Mesangial cell (primary cell): ENCODE measurements around the gene SCN2B. TPM values are rescaled to one million over a fixed set of nuclear protein-coding genes. Genes with fewer than 3 reads are reported as not detected.

ENCODE experiments used
- total RNA-seq: library from RNA; depleted of rRNA; stranded (reverse); fragments of >200 nt; gene quantifications from 2 replicates; pipeline ENCODE4 v1.2.3, GENCODE V29; 2015

SCN2B gene, protein sequence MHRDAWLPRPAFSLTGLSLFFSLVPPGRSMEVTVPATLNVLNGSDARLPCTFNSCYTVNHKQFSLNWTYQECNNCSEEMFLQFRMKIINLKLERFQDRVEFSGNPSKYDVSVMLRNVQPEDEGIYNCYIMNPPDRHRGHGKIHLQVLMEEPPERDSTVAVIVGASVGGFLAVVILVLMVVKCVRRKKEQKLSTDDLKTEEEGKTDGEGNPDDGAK
- total RNA-seq: 0.13 TPM in 1 of 2 replicates, not detected in the other

DNA sequence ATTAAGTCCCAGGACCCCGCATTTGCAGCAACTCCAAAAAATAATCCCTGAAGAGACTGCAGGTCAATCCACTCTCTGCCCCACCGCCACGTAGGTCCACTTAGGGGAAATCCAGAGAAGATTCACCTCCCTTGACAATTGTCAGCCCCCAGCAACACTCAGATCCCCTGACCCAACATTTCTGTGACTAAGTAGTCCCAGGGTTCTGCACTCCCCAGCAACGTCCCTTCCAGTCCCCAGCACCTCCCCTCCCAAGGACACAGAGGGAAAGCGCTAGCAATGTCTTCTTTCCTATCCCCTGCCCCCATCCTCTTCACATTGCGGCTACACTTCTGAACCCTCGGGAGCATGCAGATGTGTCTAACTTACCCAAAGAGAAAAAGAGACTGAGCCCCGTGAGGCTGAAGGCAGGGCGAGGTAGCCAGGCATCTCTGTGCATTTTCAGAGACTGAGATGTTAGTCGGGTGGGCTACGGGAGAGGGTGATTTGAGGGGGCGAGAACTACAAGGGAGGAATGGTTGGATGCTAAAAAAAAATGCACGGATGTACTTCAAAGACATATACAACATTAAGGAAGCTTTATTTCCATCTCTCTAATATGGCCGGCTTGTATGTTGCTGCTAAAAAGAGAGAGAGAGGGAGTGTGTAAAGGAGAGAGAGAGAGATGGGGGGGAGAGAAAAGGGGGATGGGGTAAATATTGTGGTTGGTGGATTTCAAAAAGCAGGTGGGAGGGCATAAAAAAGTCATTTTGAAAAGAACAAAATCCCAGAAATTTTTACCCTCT, at the start of gene SCN2B:
Gene SCN2B, minus strand, starts transcription at position 647 of the 785 bp plus-strand sequence. Its CDS starts 208 bp downstream, at position 439.

DNA sequence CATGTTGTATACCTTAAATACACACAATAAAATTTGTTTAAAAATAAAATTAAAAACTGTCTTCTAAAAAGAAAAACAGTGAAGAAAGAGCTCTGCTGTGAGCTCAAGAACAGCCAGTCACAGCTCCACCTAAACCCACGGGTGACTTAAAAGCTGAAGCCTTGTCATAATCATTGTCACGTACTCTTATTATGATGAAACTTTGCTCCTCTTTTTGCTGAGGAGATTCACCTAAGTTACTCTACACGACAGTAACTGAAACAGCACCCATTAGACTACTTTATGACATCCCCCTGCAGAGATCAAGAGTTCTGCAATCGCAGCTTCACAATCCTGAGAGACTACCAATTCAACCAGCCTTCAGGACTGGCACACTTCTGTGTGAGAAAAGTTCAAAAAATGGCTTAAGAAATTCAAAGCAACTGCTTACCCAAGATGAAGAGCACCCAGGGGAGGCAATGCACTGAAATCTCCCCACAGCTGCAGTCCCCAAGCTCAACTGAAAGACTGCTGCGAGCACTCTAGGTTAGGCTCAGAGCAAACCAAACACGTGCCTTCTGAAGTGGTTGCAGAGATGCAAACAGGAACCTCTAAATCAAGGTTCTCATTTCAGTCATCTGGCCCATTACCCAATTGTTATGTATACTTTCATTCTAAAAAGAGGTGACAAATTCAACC, 48.2 kb upstream of the SCN2B start, which contains the start of gene JAML:
Gene JAML, minus strand, starts transcription at position 501 of the 678 bp plus-strand sequence. CDS start 10,145 bp downstream, outside the sequence.

DNA sequence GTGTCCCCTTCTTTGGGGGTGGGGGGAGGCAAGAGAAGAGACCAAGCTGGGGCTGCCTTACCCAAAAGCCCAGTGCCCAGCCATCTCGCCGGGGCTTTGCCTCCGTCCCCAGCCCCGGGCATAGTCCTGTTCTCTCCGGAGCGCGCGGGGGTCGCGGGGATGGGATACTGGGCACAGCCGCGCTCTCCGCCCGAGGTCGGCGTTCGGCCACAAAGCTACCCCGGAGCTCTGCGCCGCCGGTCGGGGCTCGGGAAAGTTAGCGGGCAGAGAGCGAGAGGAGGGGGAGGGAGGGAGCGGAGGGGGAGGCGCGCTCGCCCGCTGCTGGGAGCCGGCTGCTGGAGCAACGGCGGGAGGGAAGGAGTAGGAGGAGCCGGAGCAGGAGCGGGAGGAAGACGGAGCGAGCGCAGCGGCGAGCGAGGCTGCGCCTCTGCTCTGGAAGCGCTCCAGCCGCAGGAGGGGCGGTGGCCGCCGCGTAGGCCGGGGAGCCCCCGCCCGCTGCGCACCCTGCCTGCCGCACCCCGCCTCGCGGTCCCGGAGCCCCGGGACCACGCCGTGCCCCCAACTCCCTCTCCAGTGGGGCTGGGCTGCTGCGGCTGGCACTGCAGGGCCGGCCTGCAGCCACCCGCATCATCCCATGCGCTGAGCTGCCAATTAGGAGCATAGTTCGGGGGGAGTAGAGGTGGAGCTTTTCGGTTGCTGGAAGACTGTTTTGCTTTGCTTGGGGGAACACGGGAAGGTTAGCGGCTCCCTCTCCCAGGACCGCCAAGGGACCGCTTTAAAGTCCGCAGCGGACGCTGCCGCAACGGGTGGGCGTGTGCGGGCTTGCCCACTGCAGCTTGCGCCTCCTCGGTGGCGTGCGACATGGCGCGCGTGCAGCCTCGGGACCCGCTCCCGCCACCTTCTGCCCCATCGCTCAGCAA, 23.6 kb downstream of the SCN2B start, which contains the start of gene SCN4B:
Gene SCN4B, minus strand, starts transcription at position 272 of the 920 bp plus-strand sequence. Its CDS starts 150 bp downstream, at position 122.

Other genes with a start within 250 kb of the SCN2B start
- 0.13 and 0.16 TPM in 2 replicates for gene TMPRSS13, start 247.2 kb downstream of the SCN2B start, total RNA-seq
- gene IL10RA, start 190.2 kb downstream of the SCN2B start, total RNA-seq: 0.49 TPM in 1 of 2 replicates, not detected in the other
- 0.25 TPM in 1 of 2 replicates, not detected in the other for gene TMPRSS4, start 99.6 kb downstream of the SCN2B start, total RNA-seq
- not detected in 2 replicates for gene SMIM35, start 89.7 kb downstream of the SCN2B start, total RNA-seq
- gene SCN4B, start 23.8 kb downstream of the SCN2B start, total RNA-seq: under 0.01 TPM in 1 of 2 replicates, not detected in the other
- not detected in 2 replicates for gene JAML, start 48.4 kb upstream of the SCN2B start, total RNA-seq
- gene MPZL3, start 75.7 kb upstream of the SCN2B start, total RNA-seq: 2.5 and 2.8 TPM in 2 replicates
- 0.16 and 3.8 TPM in 2 replicates for gene MPZL2, start 87.7 kb upstream of the SCN2B start, total RNA-seq
- gene CD3E, start 128.1 kb upstream of the SCN2B start, total RNA-seq: not detected in 2 replicates
- gene CD3D, start 166.1 kb upstream of the SCN2B start, total RNA-seq: not detected in 2 replicates
- gene CD3G, start 167.7 kb upstream of the SCN2B start, total RNA-seq: not detected in 2 replicates
- 28.2 and 33.0 TPM in 2 replicates for gene UBE4A, start 183.0 kb upstream of the SCN2B start, total RNA-seq
- 37.1 and 55.1 TPM in 2 replicates for gene ATP5MG, start 225.0 kb upstream of the SCN2B start, total RNA-seq